GM19328 (cell line): ENCODE results near the gene SET.
"Not testable (repeated sequence)": the region's sequence is repeated elsewhere in the genome, so short reads cannot be mapped to it uniquely, and the experiment has no call there.

ENCODE experiments used
- ATAC-seq: cut with Tn5 transposase; IDR thresholded peaks from one replicate; pipeline ENCODE4 v1.9.1; 2021; ENCODE audit warnings: mild to moderate bottlenecking, moderate library complexity; ENCODE audit not compliant: unreplicated experiment

Gene SET

GRCh38 chr9:128688501-128689292, at the start of gene SET:
SET (plus strand) TSS chr9:128689222; CDS start chr9:128689583, 361 bp downstream.
- ATAC-seq, result peak; percentile 67

DNA sequence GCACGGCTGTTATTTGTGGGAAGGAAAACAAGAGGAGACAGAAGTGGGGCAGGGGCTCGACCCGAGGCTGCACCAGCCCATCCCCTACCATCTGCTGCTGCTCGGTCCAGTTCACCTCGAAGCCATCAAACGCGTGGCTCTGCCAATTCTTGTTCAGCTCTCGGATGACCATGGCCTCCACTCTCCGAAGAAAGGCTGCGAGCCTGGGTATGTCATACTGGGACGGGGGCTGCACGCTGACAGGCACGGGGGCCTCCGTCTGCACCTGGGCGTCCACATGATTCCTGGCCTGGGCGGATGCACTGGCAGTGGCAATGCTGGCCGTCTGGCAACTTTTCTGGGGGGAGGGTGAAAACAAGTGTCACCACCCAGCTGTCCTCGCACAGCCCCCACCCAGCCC, 48.4 kb upstream of the SET start:
- no peak for ATAC-seq

GRCh38 chr9:128642675-128643245, 46.3 kb upstream of the SET start:
- no peak for ATAC-seq

GRCh38 chr9:128643519-128644300, 45.3 kb upstream of the SET start:
- ATAC-seq, result no peak

DNA sequence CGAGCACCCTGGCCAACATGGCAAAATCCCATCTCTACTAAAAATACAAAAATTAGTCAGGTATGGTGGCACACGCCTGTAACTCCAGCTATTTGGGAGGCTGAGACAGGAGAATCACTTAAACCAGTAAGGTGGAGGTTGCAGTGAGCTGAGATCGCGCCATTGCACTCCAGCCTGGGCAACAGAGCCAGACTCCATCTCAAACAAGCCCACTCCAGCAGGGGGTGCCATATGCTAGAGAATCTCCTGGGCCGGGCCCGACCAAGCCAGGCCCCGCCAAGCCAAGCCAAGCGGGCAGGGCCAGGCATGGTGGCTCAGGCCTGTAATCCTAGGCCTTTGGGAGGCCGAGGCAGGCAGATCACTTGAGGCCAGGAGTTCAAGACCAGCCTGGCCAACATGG, 40.8 kb upstream of the SET start:
- not testable (repeated sequence) for ATAC-seq

DNA sequence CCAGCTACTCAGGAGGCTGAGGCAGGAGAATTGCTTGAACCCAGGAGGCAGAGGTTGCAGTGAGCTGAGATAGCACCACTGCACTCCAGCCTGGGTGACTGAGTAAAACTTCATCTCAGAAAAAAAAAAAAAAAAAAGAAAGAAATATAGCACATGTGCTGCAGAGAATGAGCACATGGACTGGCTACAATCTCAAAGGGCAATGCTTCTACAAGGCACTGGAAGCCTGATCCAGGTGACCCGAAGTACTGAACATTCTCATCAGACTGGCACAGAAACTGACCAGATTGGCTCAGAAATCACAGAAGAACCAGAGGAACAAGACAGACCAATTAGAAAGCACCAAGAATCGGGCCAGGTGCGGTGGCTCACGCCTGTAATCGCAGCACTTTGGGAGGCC, 37.2 kb upstream of the SET start:
- no peak for ATAC-seq

- no peak for ATAC-seq
These were observed 35.1 kb upstream of the SET start for GRCh38 chr9:128653908-128654307.

DNA sequence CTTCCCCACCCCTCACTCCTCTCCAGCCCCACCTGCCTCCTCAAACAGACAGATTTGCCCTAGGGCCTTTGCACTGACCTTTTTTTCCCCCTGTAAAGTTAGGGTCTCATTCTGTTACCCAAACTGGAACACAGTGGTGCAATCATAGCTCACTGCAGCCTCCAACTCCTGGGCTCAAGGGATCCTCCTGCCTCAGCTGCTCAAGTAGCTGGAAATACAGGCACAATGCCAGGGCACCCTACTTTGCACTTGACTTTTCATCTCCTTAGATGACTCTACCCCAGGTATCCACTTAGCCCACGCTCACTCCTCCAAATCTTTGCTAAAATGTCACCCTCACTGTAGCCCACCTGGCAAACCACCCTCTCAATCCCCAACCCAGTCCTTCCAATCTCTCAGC, 34.5 kb upstream of the SET start:
- no peak for ATAC-seq

- ATAC-seq, result peak; percentile 63
These were observed 32.3 kb upstream of the SET start, which contains the start of gene DYNC2I2 for GRCh38 chr9:128656416-128657343. DYNC2I2 (minus strand) TSS chr9:128656847; CDS start chr9:128656726, 121 bp downstream.

GRCh38 chr9:128657344-128657704, 31.7 kb upstream of the SET start:
- ATAC-seq, result no peak

GRCh38 chr9:128657796-128658195, 31.2 kb upstream of the SET start:
- no peak for ATAC-seq

- not testable (repeated sequence) for ATAC-seq
These were observed 22.5 kb upstream of the SET start for GRCh38 chr9:128666481-128666941.

- no peak for ATAC-seq
These were observed 19.2 kb upstream of the SET start for GRCh38 chr9:128669786-128670185.

- no peak for ATAC-seq
These were observed 13.6 kb upstream of the SET start for GRCh38 chr9:128675382-128675781.

GRCh38 chr9:128677794-128678193, 11.2 kb upstream of the SET start:
- no peak for ATAC-seq

DNA sequence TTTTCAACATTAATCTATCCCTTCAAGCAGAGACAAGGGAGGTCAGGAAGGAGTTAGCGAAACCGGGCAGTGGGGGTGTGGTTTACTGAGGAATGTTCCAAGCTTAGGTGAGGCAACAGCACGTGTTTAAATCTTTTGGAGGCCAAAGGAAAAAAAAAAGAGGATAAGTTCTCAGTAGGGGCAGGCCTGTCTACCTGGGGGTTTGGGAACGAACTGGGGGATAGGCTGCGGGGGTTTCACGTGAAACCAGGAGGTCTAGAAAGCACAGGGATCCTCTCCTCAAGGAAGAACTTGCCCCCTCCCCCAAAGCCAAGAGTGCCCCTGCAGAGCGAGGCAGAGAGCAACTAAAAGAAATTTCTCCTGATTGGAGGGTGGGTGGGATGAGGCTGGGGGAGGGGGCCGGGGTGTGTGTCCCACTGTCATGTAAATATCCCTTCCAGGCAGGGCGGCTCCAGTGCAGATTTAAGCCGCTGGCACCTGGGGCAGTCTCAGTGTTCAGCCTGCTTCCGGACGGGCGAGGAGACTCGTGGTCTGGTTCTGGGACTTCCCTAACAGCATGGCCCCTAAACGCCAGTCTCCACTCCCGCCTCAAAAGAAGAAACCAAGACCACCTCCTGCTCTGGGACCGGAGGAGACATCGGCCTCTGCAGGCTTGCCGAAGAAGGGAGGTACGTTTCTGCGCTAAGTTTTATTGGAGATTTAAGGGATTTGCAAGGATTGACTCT, 5.5 kb upstream of the SET start:
- no peak for ATAC-seq

- ATAC-seq, result no peak
These were observed 5.0 kb upstream of the SET start for GRCh38 chr9:128684065-128684324.

GRCh38 chr9:128684325-128685199, 4.5 kb upstream of the SET start:
- no peak for ATAC-seq
